Transverse colon (tissue), 4 donors: ENCODE measurements around the gene HCST.

Experiments used
- CTCF ChIP-seq, 5 experiments: fragments of 200-600 bp in 3 of 5; fragments of 450-650 bp in 2 of 5; sonication (generic) in 3 of 5; IDR thresholded peaks; 1 replicate in 2 of 5; 2 replicates in 3 of 5; pipeline ENCODE4 v1.5.1; 2016 to 2017; ENCODE audit warnings: antibody characterized with exemption in 5 of 5, inconsistent platforms in 3 of 5, mild to moderate bottlenecking in 2 of 5, moderate library complexity in 1 of 5
- POLR2A ChIP-seq: fragments of 450-650 bp; IDR thresholded peaks from one replicate; pipeline ENCODE4 v1.6.1; 2016; ENCODE audit warnings: antibody characterized with exemption, mild to moderate bottlenecking, moderate library complexity
- POLR2AphosphoS5 ChIP-seq, 3 donors: sonication (generic); formaldehyde crosslinking; IDR thresholded peaks; one replicate each; pipeline ENCODE4 v1.6.1; 2016; ENCODE audit warnings: antibody characterized with exemption in 3 of 3

DNA sequence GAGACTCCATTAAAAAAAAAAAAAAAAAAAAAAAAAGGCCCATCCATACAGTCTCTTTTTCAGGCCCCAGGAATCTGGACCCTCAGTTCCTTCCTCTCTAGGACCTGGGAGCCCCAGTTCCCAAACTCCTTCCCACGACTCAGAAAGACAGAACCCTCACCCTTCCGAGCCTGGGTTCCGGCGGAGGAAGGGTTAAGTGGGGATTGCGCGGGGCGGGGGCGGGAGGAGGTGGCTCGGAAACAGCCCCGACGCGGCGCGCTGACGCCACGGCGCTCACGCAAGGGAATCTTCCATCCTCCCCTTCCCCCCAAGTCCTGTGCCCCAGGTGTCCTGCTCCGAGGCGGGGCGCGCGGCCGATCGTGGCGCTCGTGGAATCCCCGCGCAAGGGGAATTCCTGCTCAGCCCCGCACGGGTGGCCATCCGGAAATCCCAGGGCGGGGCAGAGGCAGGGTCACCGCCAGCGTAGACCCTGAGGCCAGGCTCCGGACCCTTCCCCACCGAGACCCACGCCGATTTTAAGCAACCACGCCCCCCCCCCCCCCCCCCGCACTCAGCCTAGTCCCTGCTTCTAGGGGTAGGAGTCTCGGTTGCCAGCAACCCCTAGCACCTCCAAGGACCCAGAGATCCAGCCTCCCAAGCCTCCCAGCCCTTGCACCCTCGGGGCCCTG is 2.6 kb upstream of the HCST start:
- TF ChIP-seq CTCF (IDR thresholded peaks at IDR 0.05): no peak
- peak; percentile 76 to 85 (median 83) for TF ChIP-seq POLR2AphosphoS5 (IDR thresholded peaks at IDR 0.05)
- TF ChIP-seq POLR2A: peak; percentile 15
